ENCODE results near the gene UGT2B28.
"Not testable (repeated sequence)": the region's sequence is repeated elsewhere in the genome, so short reads cannot be mapped to it uniquely, and the experiment has no call there.

UGT2B28 gene

GRCh38 chr4:69280081-69280480, at the start of gene UGT2B28:
Gene UGT2B28, plus strand, starts transcription at chr4:69280475. Its CDS starts 26 bp downstream, at chr4:69280501.
- not testable (repeated sequence) for DNase-seq

- no peak for DNase-seq
Observed at GRCh38 chr4:69239092-69239491, 41.2 kb upstream of the UGT2B28 start.

DNA sequence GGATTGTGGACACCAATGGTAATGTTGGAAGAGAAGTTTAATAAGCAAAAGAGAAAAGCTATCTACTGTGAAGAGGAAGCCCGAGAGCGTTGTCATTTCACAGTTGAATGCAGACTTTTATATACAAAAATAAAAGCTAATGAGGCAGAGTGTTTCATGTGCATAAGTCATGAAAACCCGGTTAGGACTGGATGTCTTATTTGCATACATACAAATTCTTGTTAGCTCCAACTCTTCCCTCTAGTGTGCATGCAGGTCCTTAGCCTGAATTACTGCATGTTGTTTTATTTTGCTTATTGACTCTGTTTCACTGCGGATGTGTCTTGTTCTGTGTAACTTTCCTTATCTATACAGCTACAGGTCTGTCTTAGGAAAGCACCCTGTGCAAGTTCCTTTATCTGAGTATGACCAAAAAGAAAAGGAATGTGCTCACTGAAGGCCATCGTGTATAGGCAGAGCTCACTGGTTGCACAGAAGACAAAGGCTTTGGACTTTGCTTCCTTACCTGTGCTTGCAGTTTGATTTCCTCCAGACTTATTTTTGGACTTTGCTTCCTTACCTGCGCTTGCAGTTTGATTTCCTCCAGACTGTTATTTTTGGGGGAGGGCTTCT, 40.6 kb upstream of the UGT2B28 start:
- no peak for DNase-seq

GRCh38 chr4:69240787-69241186, 39.5 kb upstream of the UGT2B28 start:
- not testable (repeated sequence) for DNase-seq

GRCh38 chr4:69241746-69242145, 38.5 kb upstream of the UGT2B28 start:
- not testable (repeated sequence) for DNase-seq

- not testable (repeated sequence) for DNase-seq
Observed at GRCh38 chr4:69242562-69243240, 37.6 kb upstream of the UGT2B28 start.

GRCh38 chr4:69250884-69251283, 29.4 kb upstream of the UGT2B28 start:
- not testable (repeated sequence) for DNase-seq

GRCh38 chr4:69253147-69253772, 27.0 kb upstream of the UGT2B28 start:
- DNase-seq: not testable (repeated sequence)

DNA sequence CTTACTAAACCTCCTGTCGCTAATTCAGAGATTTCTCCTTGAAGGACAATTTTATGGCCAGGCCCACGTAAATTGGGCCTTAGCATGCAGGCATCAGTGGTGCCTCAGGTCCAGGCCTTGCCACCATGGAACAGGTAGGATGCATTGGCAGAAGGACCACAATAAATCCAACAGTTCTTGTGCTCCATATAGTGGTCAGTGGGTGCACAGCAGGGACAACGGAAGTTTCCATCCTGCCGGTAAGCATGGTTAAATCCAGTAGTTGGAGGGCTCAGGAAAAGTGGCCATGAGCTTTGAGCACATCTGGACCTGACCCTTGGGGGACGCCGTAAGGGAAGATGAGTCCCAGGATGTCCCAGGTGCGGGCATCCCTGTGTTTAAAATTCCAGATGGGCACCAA, 11.7 kb upstream of the UGT2B28 start:
- DNase-seq: not testable (repeated sequence)

DNA sequence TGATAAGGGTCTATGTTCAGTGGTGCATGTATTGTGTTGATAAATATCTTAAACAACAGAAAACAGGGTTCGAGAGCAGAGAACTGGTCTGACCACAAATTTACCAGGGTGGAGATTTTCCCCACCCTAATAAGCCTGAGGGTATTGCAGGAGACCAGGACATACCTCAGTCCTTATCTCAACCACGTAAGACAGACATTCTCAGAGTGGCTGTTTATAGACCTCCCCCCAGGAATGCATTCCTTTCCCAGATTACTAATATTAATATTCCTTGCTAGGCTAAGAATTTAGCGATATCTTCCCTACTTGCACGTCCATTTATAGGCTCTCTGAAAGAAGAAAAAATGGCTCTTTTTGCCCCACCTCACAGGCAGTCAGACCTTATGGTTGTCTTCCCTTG, 16.1 kb downstream of the UGT2B28 start:
- DNase-seq: not testable (repeated sequence)

DNA sequence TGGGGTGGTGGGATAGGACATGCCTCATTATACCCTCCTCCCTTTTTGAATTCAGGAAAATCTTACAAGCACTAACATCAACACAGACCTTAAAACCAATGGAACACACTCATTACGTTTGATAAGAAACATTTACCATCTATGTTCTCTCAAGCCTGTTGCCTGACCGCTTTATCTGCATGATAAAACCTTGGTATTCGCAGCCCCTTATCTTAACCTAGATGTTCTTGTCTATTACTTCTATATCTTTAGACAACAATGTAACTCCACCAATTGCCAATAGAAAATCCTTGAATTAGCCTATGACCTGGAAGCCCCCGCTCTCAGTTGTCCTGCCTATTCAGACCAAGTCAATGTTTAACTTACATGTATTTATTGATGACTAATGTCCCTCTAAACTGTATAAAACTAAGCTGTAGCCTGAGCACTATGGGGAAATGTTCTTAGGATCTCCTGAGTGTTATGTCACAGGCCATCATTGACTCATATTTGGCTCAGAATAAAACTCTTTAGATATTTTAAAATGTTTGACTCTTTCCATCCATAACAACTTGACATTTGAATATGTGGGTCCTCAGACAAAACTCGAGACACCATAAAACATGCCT, 28.3 kb downstream of the UGT2B28 start:
- DNase-seq: not testable (repeated sequence)

DNA sequence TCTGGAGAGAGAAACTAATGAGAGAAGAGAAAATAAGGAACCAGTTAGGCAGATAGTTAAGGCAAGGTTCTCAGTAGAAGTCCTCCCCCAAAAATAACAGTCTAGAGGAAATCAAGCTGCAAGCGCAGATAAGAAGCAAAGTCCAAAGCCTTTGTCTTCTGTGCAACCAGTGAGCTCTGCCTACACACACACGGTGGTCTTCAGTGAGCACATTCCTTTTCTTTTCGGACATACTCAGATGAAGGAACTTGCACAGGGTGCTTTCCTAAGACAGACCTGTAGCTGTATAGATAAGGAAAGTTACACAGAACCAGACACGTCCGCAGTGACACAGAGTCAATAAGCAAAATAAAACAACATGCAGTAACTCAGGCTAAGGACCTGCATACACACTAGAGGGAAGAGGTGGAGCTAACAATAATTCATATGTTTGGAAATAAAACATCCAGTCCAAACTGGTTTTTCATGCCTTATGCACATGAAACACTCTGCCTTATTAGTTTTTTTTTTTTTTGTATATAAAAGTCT, 29.3 kb downstream of the UGT2B28 start:
- not testable (repeated sequence) for DNase-seq

GRCh38 chr4:69310262-69310661, 30.0 kb downstream of the UGT2B28 start:
- DNase-seq: not testable (repeated sequence)

DNA sequence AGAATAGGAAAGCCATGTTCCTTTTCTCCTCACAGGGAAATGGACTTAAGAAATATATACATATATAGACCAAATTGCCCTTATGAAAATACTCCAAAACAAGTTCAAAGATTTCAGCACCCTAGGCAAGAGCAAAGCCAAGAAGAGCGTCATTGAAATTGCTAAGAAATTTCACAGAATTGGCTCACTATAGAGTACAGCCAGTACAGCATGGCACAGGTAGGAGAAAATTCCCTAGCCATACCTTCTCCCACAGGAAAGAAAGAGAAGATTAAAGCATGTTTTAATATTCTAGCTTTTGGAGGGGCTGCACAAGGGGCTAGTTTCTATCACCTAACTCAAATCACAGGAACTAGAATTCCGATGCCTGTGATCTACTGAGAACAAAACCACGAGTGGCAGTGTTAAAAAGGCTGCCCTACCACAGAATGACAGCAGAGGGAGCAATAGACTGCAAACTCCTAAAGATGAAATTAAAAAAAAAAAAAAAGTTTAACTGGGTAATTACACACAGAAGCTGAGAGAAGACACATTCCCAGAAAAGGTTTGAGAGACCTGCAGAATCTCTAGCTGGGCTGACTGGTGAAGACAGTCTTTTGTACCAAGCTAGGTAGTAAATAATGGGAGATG, 37.5 kb downstream of the UGT2B28 start:
- DNase-seq: peak; percentile 15

GRCh38 chr4:69321153-69321729, 41.0 kb downstream of the UGT2B28 start:
- DNase-seq: no peak

GRCh38 chr4:69322055-69322454, 41.8 kb downstream of the UGT2B28 start:
- no peak for DNase-seq

- DNase-seq: no peak
Observed at GRCh38 chr4:69323284-69323683, 43.0 kb downstream of the UGT2B28 start.

DNA sequence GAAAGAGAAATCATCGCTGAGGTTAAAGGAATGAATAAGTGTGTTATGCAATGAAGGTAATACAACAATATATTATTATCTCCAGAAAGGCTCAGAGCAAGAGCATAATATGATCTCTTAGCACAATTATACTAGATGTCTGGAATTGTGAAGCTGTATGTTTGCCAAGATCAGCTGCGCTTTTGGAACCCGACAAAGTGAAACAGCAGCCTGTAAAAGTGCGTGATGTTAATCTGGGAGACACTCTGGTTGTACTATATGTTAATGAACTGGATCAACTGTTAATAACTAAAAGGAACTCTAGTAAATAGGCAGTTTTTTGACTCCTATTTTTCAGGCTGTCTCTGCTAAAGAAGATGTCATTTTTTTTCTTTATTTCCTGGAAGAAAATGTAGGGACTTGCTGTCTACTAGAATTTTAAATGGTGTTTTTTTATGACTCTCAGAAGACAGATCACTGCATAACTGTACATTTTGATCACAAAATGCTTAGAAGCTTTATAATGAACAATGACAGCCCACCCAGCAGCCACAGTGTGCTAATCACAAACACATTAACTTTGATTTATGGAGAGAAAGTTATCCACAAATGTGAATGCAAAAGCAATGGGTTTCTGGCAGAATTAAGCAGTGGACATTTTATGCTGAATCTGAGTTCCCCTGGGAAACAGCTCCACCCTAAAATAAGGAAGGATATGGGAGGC, 50.2 kb downstream of the UGT2B28 start:
- DNase-seq: no peak

DNA sequence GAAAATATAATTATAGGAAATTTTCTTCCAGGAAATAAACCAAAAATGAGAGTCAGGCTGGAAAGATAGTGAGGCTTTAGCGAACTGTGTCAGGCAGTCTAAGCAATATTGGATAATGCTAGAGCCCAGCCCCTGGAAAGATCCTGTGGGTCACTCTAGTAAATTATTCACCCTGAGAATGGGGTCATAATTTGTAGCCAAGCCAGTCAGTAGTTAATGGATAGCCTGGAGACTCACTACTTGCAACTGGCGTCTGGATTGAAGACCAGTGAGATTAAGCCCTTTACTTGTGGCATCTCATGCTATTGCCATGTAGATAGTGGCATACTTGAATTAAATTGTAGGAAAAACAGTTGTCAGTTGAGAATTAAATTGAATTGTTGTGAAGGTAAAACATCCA, 51.0 kb downstream of the UGT2B28 start:
- DNase-seq: not testable (repeated sequence)

DNA sequence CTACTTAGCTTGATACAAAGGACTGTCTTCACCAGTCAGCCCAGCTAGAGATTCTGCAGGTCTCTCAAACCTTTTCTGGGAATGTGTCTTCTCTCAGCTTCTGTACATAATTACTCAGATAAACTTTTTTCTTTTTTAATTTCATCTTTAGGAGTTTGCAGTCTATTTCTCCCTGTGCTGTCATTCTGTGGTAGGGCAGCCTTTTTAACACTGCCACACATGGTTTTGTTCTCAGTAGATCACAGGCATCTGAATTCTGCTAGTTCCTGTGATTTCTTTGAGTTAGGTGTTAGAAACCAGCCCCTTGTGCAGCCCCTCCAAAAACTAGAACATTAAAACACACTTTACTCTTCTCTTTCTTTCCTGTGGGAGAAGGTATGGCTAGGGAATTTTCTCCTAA, 55.2 kb downstream of the UGT2B28 start:
- not testable (repeated sequence) for DNase-seq

GRCh38 chr4:69343114-69343513, 62.8 kb downstream of the UGT2B28 start:
- not testable (repeated sequence) for DNase-seq

Data from CD4-positive, alpha-beta T cell treated with Interleukin-10 for 1 hour (primary cell).